ENCODE measurements around the gene IKBIP.

IKBIP gene

GRCh38 chr12:98575013-98575412, 69.6 kb downstream of the IKBIP start:
- no peak for DNase-seq
